Kidney (tissue), 14 donors: Measurements from ENCODE around the gene TRPM3. TPM values are rescaled to one million over a fixed set of nuclear protein-coding genes. Genes with fewer than 3 reads are reported as not detected.

ENCODE experiments used
- DNase-seq, 5 donors: peaks; one replicate each; pipeline ENCODE4 v3.0.0-alpha.2; 2013 to 2020
- FAIRE-seq: peaks from 2 replicates; lab custom pipeline; 2012; peaks lifted over from hg19 to GRCh38; lab: Jason Lieb, UNC
- H3K27ac ChIP-seq, 2 donors: one replicate each; pipeline ENCODE4 v1.7.0; 2013; ENCODE audit warnings: low read depth in 2 of 2, low read length in 2 of 2, inconsistent platforms in 1 of 2
- H3K27me3 ChIP-seq: one replicate; pipeline ENCODE4 v1.7.1; 2013; ENCODE audit warnings: low read length, inconsistent platforms; ENCODE audit not compliant: control insufficient read depth, insufficient read depth
- H3K36me3 ChIP-seq, 3 donors: one replicate each; pipeline versions ENCODE4 v1.7.0 to v1.7.1; 2013; ENCODE audit warnings: low read length in 3 of 3, control low read depth in 1 of 3, inconsistent platforms in 1 of 3; ENCODE audit not compliant: insufficient read depth in 3 of 3, control insufficient read depth in 2 of 3
- H3K4me1 ChIP-seq, 3 donors: one replicate each; pipeline versions ENCODE4 v1.7.0 to v1.7.1; 2013; ENCODE audit warnings: low read length in 3 of 3, inconsistent platforms in 1 of 3, low read depth in 1 of 3; ENCODE audit not compliant: control insufficient read depth in 2 of 3, insufficient read depth in 2 of 3
- H3K4me3 ChIP-seq, 3 donors: one replicate each; pipeline versions ENCODE4 v1.7.0 to v1.8.1; 2013; ENCODE audit warnings: low read length in 3 of 3, control low read depth in 1 of 3, inconsistent platforms in 1 of 3
- H3K9ac ChIP-seq, 3 donors: one replicate each; pipeline versions ENCODE4 v1.7.0 to v1.7.1; 2013; ENCODE audit warnings: low read length in 3 of 3, control low read depth in 1 of 3, inconsistent platforms in 1 of 3
- H3K9me3 ChIP-seq, 3 donors: one replicate each; pipeline versions ENCODE4 v1.7.0 to v1.7.1; 2013; ENCODE audit warnings: low read length in 3 of 3, control low read depth in 1 of 3, inconsistent platforms in 1 of 3; ENCODE audit not compliant: control insufficient read depth in 2 of 3, insufficient read depth in 1 of 3
- intact Hi-C: fragments of 100-400 bp; cut with DNase I; formaldehyde crosslinking; loops from one replicate; pipeline ENCODE4 v1.11.1; 2022
- polyA plus RNA-seq: library from polyadenylated mRNA; stranded (reverse); fragments of 350-450 nt; fragmentation: Illumina TruSeq; extraction: RNeasy Lipid Tissue Mini Kit (QIAGEN cat#74804); gene quantifications from one replicate; pipeline ENCODE4 v1.2.3, GENCODE V29; 2014; ENCODE audit warnings: low read depth, low replicate concordance; ENCODE audit not compliant: insufficient read depth
- total RNA-seq: library from RNA; stranded (reverse); fragmentation: NEBNext Ultra II Directional; extraction: Animal tissue kit (Norgen Biotek cat#: 25700); gene quantifications from one replicate; pipeline ENCODE4 v1.2.1, GENCODE V29; 2021
- TF ChIP-seq, protein P1 (sequence below): IDR thresholded peaks from 3 replicates; pipeline ENCODE4 v1.5.1; 2012; ENCODE audit warnings: mild to moderate bottlenecking, moderate library complexity, borderline replicate concordance; ENCODE audit not compliant: insufficient read depth; ENCODE audit errors: extremely low read depth
- donor health status: control.
- donor health status: control.
- donor health status: control.
- donor health status: control.
- donor health status: control.
- donor health status: DM: yes; HTN: yes; CAD: no.
- donor health status: Normal renal cell carcinoma (clear cell type).

TRPM3 gene
- total and polyA plus RNA-seq, 2 donors from 2014 or later = 8.8 to 11.4 TPM

GRCh38 chr9:71094708-71095251 is 26.6 kb downstream of the TRPM3 start:
- FAIRE-seq (no peak), DNase-seq (no peak)
- Histone ChIP-seq H3K4me1 (no peaks in the 10 kb centered on the region), H3K4me3 (no peak overlapping the region), H3K9ac (no peak overlapping the region), H3K27ac (no peak overlapping the region), H3K36me3 (no peaks in the 10 kb centered on the region), H3K9me3 (no peaks in the 10 kb centered on the region), H3K27me3 (no peaks in the 10 kb centered on the region)
- intact Hi-C loops = no loop called here
- TF ChIP-seq, protein P1, sequence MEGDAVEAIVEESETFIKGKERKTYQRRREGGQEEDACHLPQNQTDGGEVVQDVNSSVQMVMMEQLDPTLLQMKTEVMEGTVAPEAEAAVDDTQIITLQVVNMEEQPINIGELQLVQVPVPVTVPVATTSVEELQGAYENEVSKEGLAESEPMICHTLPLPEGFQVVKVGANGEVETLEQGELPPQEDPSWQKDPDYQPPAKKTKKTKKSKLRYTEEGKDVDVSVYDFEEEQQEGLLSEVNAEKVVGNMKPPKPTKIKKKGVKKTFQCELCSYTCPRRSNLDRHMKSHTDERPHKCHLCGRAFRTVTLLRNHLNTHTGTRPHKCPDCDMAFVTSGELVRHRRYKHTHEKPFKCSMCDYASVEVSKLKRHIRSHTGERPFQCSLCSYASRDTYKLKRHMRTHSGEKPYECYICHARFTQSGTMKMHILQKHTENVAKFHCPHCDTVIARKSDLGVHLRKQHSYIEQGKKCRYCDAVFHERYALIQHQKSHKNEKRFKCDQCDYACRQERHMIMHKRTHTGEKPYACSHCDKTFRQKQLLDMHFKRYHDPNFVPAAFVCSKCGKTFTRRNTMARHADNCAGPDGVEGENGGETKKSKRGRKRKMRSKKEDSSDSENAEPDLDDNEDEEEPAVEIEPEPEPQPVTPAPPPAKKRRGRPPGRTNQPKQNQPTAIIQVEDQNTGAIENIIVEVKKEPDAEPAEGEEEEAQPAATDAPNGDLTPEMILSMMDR = no peak

DNA sequence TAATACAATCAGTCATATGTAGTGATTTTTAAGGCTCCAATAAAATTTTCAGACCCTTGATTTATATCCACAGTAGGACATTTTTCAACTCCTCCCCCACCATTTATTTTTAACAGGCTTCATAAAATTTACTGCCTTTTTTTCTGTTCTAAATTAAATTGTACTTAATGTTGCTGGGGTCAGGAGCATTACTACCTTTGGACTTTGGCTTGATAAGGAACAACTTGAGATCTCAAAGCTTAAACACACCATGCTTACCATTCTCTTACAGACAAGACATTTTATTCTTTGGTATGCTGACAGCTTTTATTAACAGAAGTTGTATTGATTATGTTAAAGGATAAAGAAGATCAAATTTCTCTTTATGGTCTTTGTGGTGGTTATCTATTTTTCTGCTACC is 30.5 kb downstream of the TRPM3 start:
- Histone ChIP-seq H3K36me3 (no peaks in the 10 kb centered on the region), H3K4me3 (no peak overlapping the region), H3K9ac (no peak overlapping the region), H3K9me3 (no peaks in the 10 kb centered on the region), H3K4me1 (no peaks in the 10 kb centered on the region), H3K27ac (no peak overlapping the region), H3K27me3 (no peaks in the 10 kb centered on the region)
- FAIRE-seq = no peak
- DNase-seq = no peak
- intact Hi-C loops = no loop called here
- TF ChIP-seq, protein P1 = no peak

DNA sequence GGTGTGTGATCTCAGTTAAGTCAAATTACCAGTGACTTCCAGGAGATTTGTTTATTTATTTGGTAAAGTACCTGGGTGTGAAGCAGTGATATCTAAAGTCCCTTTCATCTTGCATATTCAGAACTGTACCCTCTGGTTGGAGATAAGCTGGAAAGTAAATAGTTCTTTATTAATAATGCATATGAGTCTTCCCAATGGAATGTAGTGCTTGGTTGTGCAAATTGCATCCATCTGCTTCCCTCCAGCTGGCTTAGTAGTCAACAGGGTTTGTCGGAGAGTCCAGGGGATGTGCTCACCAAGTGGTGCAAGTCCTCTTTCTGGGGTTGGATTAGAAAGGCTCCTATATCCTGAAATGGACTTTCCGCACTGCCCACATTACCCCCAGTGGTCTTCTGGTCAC is 42.0 kb downstream of the TRPM3 start:
- Histone ChIP-seq H3K9me3 (no peaks in the 10 kb centered on the region), H3K4me1 (no peaks in the 10 kb centered on the region), H3K27me3 (no peaks in the 10 kb centered on the region), H3K9ac (no peak overlapping the region), H3K4me3 (no peak overlapping the region), H3K27ac (no peak overlapping the region), H3K36me3 (no peaks in the 10 kb centered on the region)
- intact Hi-C loops = no loop called here
- TF ChIP-seq, protein P1 = no peak
- no peak for DNase-seq
- FAIRE-seq = no peak

DNA sequence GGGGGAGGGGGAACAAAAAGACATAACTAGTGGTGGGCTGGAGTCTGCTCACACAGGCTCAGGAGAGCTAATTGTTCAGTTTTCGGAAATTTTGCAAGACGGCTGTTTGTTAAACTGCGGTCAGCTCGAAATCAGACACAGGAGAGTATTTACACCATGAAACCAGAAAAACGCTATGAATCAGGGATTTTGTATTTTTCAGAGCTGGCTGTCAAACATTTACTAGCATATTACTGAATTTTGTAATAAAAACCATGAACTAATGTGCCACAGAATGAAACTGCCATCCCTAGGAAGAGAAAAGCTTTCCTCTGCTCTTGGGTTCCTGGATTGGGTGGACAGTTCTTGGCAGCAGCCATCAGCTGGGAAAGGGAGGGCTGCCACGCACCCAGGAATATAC is 45.3 kb downstream of the TRPM3 start:
- FAIRE-seq (no peak), DNase-seq (no peak)
- TF ChIP-seq, protein P1 = no peak
- H3K36me3 ChIP-seq = no peaks in the 10 kb centered on the region
- H3K27me3 ChIP-seq = no peaks in the 10 kb centered on the region
- H3K27ac ChIP-seq = no peak overlapping the region
- no peak overlapping the region for H3K4me3 ChIP-seq
- no peak overlapping the region for H3K9ac ChIP-seq
- no peaks in the 10 kb centered on the region for H3K4me1 ChIP-seq
- intact Hi-C loops = no loop called here
- H3K9me3 ChIP-seq = no peaks in the 10 kb centered on the region
